Measurements from ENCODE around the gene UGT1A10.

DNA sequence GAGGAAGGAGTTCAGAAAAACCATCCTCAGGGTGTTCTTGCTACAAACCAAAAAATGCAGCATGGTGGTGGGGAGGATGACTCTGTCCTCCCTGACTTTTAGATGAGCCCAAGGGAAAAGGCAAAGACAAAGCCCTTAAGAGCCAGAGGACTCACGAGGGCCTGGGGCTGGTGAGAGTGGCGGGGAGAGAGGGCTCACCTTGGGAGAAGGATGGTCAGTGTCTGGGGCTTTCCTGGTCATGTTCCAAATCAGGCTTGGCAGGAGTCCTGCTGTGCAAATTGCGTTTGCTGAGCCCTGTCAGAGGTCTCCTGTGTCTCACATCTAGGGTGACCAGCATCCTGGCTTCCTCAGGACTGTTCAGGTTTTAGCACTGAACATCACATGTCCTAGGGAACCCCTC is 128.5 kb downstream of the UGT1A10 start:
- no peak for TF ChIP-seq CTCF (IDR thresholded peaks at IDR 0.05)
- TF ChIP-seq ZFX (IDR thresholded peaks at IDR 0.05; ENCODE audit: borderline replicate concordance), result no peak
